Mesenchymal stem cell (in vitro differentiated cells and primary cell): ENCODE data around the gene FAM13A.
"Not testable (repeated sequence)": the region's sequence is repeated elsewhere in the genome, so short reads cannot be mapped to it uniquely, and the experiment has no call there.

Source experiments
- DNase-seq: peaks from one replicate; pipeline ENCODE4 v3.0.0-alpha.2; 2013
- H2AFZ ChIP-seq: one replicate; pipeline ENCODE4 v1.6.1; 2013; ENCODE audit warnings: low read depth, mild to moderate bottlenecking, control low read depth, inconsistent platforms, low read length, moderate library complexity
- H2AK5ac ChIP-seq: 2 replicates; pipeline ENCODE4 v1.6.1; 2013; ENCODE audit warnings: low read length, moderate library complexity, mild to moderate bottlenecking, inconsistent platforms; ENCODE audit not compliant: severe bottlenecking
- H2BK120ac ChIP-seq: one replicate; pipeline ENCODE4 v1.6.1; 2013; ENCODE audit warnings: low read depth, mild to moderate bottlenecking, inconsistent platforms, low read length, moderate library complexity
- H2BK12ac ChIP-seq, 2 experiments: one replicate each; pipeline ENCODE4 v1.6.1; 2013; ENCODE audit warnings: inconsistent platforms in 2 of 2, low read length in 2 of 2, mild to moderate bottlenecking in 2 of 2, moderate library complexity in 2 of 2, control low read depth in 1 of 2
- H2BK15ac ChIP-seq: one replicate; pipeline ENCODE4 v1.6.1; 2013; ENCODE audit warnings: mild to moderate bottlenecking, low read depth, inconsistent platforms; ENCODE audit not compliant: poor library complexity, severe bottlenecking
- H2BK5ac ChIP-seq: 2 replicates; pipeline ENCODE4 v1.6.1; 2013; ENCODE audit warnings: low read depth, mild to moderate bottlenecking, low read length, control low read depth, inconsistent platforms; ENCODE audit not compliant: poor library complexity, severe bottlenecking
- H3K14ac ChIP-seq, 2 experiments: one replicate each; pipeline ENCODE4 v1.6.1; 2013; ENCODE audit warnings: inconsistent platforms in 2 of 2, low read length in 2 of 2, control low read depth in 1 of 2, mild to moderate bottlenecking in 1 of 2, moderate library complexity in 1 of 2
- H3K18ac ChIP-seq, 2 experiments: one replicate each; pipeline ENCODE4 v1.6.1; 2013; ENCODE audit warnings: inconsistent platforms in 2 of 2, low read length in 2 of 2, control low read depth in 1 of 2, low read depth in 1 of 2, mild to moderate bottlenecking in 1 of 2
- H3K23ac ChIP-seq, 2 experiments: one replicate each; pipeline ENCODE4 v1.6.1; 2013; ENCODE audit warnings: inconsistent platforms in 2 of 2, low read length in 2 of 2, mild to moderate bottlenecking in 2 of 2, moderate library complexity in 2 of 2, control low read depth in 1 of 2
- H3K27ac ChIP-seq: 2 replicates; pipeline ENCODE4 v1.5.1; 2013; ENCODE audit warnings: mild to moderate bottlenecking, moderate library complexity, low read length, control low read depth, inconsistent platforms; ENCODE audit not compliant: poor library complexity, severe bottlenecking
- H3K27me3 ChIP-seq, 2 experiments: 2 replicates each; pipeline versions ENCODE4 v1.6.1 to v1.7.0; 2013; ENCODE audit warnings: low read length in 2 of 2, mild to moderate bottlenecking in 2 of 2, moderate library complexity in 2 of 2, control low read depth in 1 of 2, inconsistent platforms in 1 of 2; ENCODE audit not compliant: control insufficient read depth in 1 of 2, insufficient read depth in 1 of 2
- H3K36me3 ChIP-seq, 2 experiments: 2 replicates each; pipeline versions ENCODE4 v1.6.1 to v1.7.0; 2013; ENCODE audit warnings: low read length in 2 of 2, control low read depth in 1 of 2, inconsistent platforms in 1 of 2, low read depth in 1 of 2, mild to moderate bottlenecking in 1 of 2; ENCODE audit not compliant: insufficient read depth in 2 of 2, control insufficient read depth in 1 of 2
- H3K4ac ChIP-seq, 2 experiments: one replicate each; pipeline ENCODE4 v1.6.1; 2013; ENCODE audit warnings: inconsistent platforms in 2 of 2, low read length in 2 of 2, mild to moderate bottlenecking in 2 of 2, moderate library complexity in 2 of 2, control low read depth in 1 of 2, low read depth in 1 of 2
- H3K4me1 ChIP-seq: 2 replicates; pipeline ENCODE4 v1.6.1; 2013; ENCODE audit warnings: low read depth, low read length, control low read depth; ENCODE audit not compliant: control insufficient read depth, insufficient read depth
- H3K4me2 ChIP-seq: 2 replicates; pipeline ENCODE4 v1.6.1; 2013; ENCODE audit warnings: low read length, mild to moderate bottlenecking, inconsistent platforms; ENCODE audit not compliant: poor library complexity, severe bottlenecking
- H3K4me3 ChIP-seq, 2 experiments: 2 replicates each; pipeline versions ENCODE4 v1.5.1 to v1.7.0; 2013; ENCODE audit warnings: low read length in 2 of 2, mild to moderate bottlenecking in 2 of 2, control low read depth in 1 of 2, low read depth in 1 of 2; ENCODE audit not compliant: insufficient read depth in 1 of 2
- H3K79me1 ChIP-seq: replicated peaks from 2 replicates; pipeline ENCODE4 v1.6.1; 2013; ENCODE audit warnings: mild to moderate bottlenecking, control low read depth, low read length, inconsistent platforms; ENCODE audit not compliant: poor library complexity, severe bottlenecking
- H3K9ac ChIP-seq: 2 replicates; pipeline ENCODE4 v1.7.0; 2013; ENCODE audit warnings: mild to moderate bottlenecking, low read length, moderate library complexity
- H3K9me3 ChIP-seq: 2 replicates; pipeline ENCODE4 v1.7.0; 2013; ENCODE audit warnings: mild to moderate bottlenecking, low read length; ENCODE audit not compliant: control insufficient read depth
- H4K8ac ChIP-seq: one replicate; pipeline ENCODE4 v1.6.1; 2013; ENCODE audit warnings: inconsistent platforms, mild to moderate bottlenecking, low read length, moderate library complexity
- H4K91ac ChIP-seq: one replicate; pipeline ENCODE4 v1.6.1; 2013; ENCODE audit warnings: mild to moderate bottlenecking, low read length, inconsistent platforms
- WGBS: methylation state at CpG from one replicate; pipeline ENCODE4 v1.1.7; 2013; ENCODE audit warnings: mixed read lengths; 5-methylcytosine and 5-hydroxymethylcytosine counted together

Gene FAM13A

GRCh38 chr4:88998001-88998400 lies 59.0 kb downstream of the FAM13A start:
- Histone ChIP-seq H2BK120ac (no peak overlapping the region), H3K27ac (no peak overlapping the region), H3K9me3 (no peaks in the 10 kb centered on the region), H3K18ac (no peak overlapping the region), H3K27me3 (no peaks in the 10 kb centered on the region), H2AFZ (no peak overlapping the region), H3K4me3 (no peak overlapping the region), H3K36me3 (no peaks in the 10 kb centered on the region), H4K8ac (no peak overlapping the region), H3K4ac (no peak overlapping the region), H2BK5ac (no peak overlapping the region), H2BK12ac (no peak overlapping the region), H3K79me1 (no peaks in the 10 kb centered on the region), H3K9ac (no peak overlapping the region), H3K4me2 (no peak overlapping the region), H3K4me1 (no peaks in the 10 kb centered on the region), H3K14ac (no peak overlapping the region), H3K23ac (no peak overlapping the region), H2AK5ac (no peak overlapping the region), H4K91ac (no peak overlapping the region), H2BK15ac (no peak overlapping the region)
- DNase-seq: no peak

- 100% methylated on average over 1 of the region's 1 CpG for WGBS
- Histone ChIP-seq H3K14ac (no peak overlapping the region), H3K4me1 (no peaks in the 10 kb centered on the region)
Measured at GRCh38 chr4:88995874-88996273, 61.1 kb downstream of the FAM13A start.

GRCh38 chr4:88995257-88995656 lies 61.7 kb downstream of the FAM13A start:
- H2BK120ac ChIP-seq, H2AK5ac ChIP-seq, H3K18ac ChIP-seq, H2AFZ ChIP-seq, H3K27me3 ChIP-seq, H3K23ac ChIP-seq, H3K9ac ChIP-seq, H2BK5ac ChIP-seq, H3K14ac ChIP-seq, H3K9me3 ChIP-seq, H2BK15ac ChIP-seq, DNase-seq, H3K27ac ChIP-seq, H3K4me3 ChIP-seq, H2BK12ac ChIP-seq, H3K36me3 ChIP-seq, H4K91ac ChIP-seq, H4K8ac ChIP-seq, H3K4me1 ChIP-seq, H3K4ac ChIP-seq, H3K4me2 ChIP-seq, H3K79me1 ChIP-seq: not testable (repeated sequence)
- WGBS: 100% methylated on average over 1 of the region's 1 CpG

More at GRCh38 chr4:88995874-88996273, 61.1 kb downstream of the FAM13A start:
- Histone ChIP-seq H2BK120ac (no peak overlapping the region), H3K27ac (no peak overlapping the region), H2BK12ac (no peak overlapping the region), H3K9me3 (no peaks in the 10 kb centered on the region), H3K79me1 (peaks cover 4% of the 10 kb centered on the region), H3K36me3 (no peaks in the 10 kb centered on the region), H2BK15ac (no peak overlapping the region), H4K8ac (no peak overlapping the region), H3K4ac (no peak overlapping the region), H3K27me3 (no peaks in the 10 kb centered on the region), H4K91ac (no peak overlapping the region), H3K4me3 (no peak overlapping the region), H3K9ac (no peak overlapping the region), H2BK5ac (no peak overlapping the region), H3K4me2 (no peak overlapping the region), H2AK5ac (no peak overlapping the region), H3K23ac (no peak overlapping the region), H3K18ac (no peak overlapping the region), H2AFZ (no peak overlapping the region)
- no peak for DNase-seq

- H3K23ac ChIP-seq: no peak overlapping the region
- no peak overlapping the region for H3K9ac ChIP-seq
- H3K4me2 ChIP-seq: no peak overlapping the region
- H2BK5ac ChIP-seq: no peak overlapping the region
- no peak overlapping the region for H2AK5ac ChIP-seq
- H3K14ac ChIP-seq: no peak overlapping the region
- no peak overlapping the region for H2AFZ ChIP-seq
- no peak overlapping the region for H2BK15ac ChIP-seq
- H4K8ac ChIP-seq: no peak overlapping the region
- H2BK120ac ChIP-seq: no peak overlapping the region
- H2BK12ac ChIP-seq: no peak overlapping the region
- H3K4ac ChIP-seq: no peak overlapping the region
- H3K4me3 ChIP-seq: no peak overlapping the region
- no peaks in the 10 kb centered on the region for H3K9me3 ChIP-seq
- WGBS: 71% methylated on average over 1 of the region's 2 CpGs
- H3K4me1 ChIP-seq: no peaks in the 10 kb centered on the region
- no peak overlapping the region for H3K27ac ChIP-seq
- no peaks in the 10 kb centered on the region for H3K27me3 ChIP-seq
- DNase-seq: no peak
- no peak overlapping the region for H3K18ac ChIP-seq
- H4K91ac ChIP-seq: no peak overlapping the region
- no peaks in the 10 kb centered on the region for H3K36me3 ChIP-seq
- peaks cover 4% of the 10 kb centered on the region for H3K79me1 ChIP-seq
Measured at GRCh38 chr4:88993246-88993645, 63.7 kb downstream of the FAM13A start.
